HPDE6-E6E7 (cell line): ENCODE measurements around the gene POR.
"Not testable (repeated sequence)": the region's sequence is repeated elsewhere in the genome, so short reads cannot be mapped to it uniquely, and the experiment has no call there.

ENCODE experiments used
- DNase-seq: peaks from one replicate; pipeline ENCODE4 v3.0.0; 2011; ENCODE audit warnings: missing footprints; ENCODE audit errors: extremely low spot score

Gene POR

GRCh38 chr7:76022026-76022780 is 107.2 kb downstream of the POR start:
- DNase-seq, result no peak

- DNase-seq, result no peak
Observed at GRCh38 chr7:76023002-76023401, 108.0 kb downstream of the POR start.

- not testable (repeated sequence) for DNase-seq
Observed at GRCh38 chr7:76029682-76030081, 114.7 kb downstream of the POR start.

- DNase-seq, result no peak
Observed at GRCh38 chr7:76031964-76032363, 117.0 kb downstream of the POR start.
